Keratinocyte (primary cell): ENCODE results near the gene AP3S1.
"Not testable (repeated sequence)": the region's sequence is repeated elsewhere in the genome, so short reads cannot be mapped to it uniquely, and the experiment has no call there.

Experiments
- EZH2 ChIP-seq: IDR thresholded peaks from one replicate; pipeline ENCODE4 v1.6.1; 2012; ENCODE audit warnings: inconsistent platforms, mild to moderate bottlenecking, low read length, moderate library complexity
- TF ChIP-seq, protein P1 (sequence below), 3 experiments: IDR thresholded peaks in 1 of 3; conservative IDR thresholded peaks in 1 of 3; optimal IDR thresholded peaks in 1 of 3; 2 replicates in 2 of 3; 3 replicates in 1 of 3; pipeline versions ENCODE3 to v1.5.1; 2011; ENCODE audit warnings: low read length in 3 of 3, mild to moderate bottlenecking in 3 of 3, moderate library complexity in 2 of 3, control low read depth in 1 of 3, inconsistent platforms in 1 of 3; ENCODE audit not compliant: insufficient read depth in 2 of 3; ENCODE audit errors: extremely low read depth in 1 of 3

DNA sequence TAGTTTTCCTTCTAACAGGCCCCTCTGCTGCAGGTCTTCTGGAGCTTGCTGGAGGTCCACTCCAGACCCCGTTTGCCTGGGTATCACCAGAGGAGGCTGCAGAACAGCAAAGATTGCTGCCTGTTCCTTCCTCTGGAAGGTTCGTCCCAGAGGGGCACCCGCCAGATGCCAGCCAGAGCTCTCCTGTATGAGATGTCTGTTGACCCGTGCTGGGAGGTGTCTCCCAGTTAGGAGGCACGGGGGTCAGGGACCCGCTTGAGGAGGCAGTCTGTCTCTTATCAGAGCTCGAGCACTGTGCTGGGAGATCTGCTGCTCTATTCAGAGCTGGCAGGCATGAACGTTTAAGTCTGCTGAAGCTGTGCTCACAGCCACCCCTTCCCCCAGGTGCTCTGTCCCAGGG, 40.7 kb downstream of the AP3S1 start:
- TF ChIP-seq, protein P1, sequence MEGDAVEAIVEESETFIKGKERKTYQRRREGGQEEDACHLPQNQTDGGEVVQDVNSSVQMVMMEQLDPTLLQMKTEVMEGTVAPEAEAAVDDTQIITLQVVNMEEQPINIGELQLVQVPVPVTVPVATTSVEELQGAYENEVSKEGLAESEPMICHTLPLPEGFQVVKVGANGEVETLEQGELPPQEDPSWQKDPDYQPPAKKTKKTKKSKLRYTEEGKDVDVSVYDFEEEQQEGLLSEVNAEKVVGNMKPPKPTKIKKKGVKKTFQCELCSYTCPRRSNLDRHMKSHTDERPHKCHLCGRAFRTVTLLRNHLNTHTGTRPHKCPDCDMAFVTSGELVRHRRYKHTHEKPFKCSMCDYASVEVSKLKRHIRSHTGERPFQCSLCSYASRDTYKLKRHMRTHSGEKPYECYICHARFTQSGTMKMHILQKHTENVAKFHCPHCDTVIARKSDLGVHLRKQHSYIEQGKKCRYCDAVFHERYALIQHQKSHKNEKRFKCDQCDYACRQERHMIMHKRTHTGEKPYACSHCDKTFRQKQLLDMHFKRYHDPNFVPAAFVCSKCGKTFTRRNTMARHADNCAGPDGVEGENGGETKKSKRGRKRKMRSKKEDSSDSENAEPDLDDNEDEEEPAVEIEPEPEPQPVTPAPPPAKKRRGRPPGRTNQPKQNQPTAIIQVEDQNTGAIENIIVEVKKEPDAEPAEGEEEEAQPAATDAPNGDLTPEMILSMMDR (optimal IDR thresholded peaks at IDR 0.05 in 1 of 3, IDR thresholded peaks at IDR 0.05 in 1 of 3, conservative IDR thresholded peaks at IDR 0.05 in 1 of 3; ENCODE audit: extremely low read depth in 1 of 3, insufficient read depth in 2 of 3, low read length in 3 of 3): not testable (repeated sequence)
- not testable (repeated sequence) for TF ChIP-seq EZH2
